GM23338 (cell line): ENCODE data around the gene PPP1CA. TPM values are rescaled to one million over a fixed set of nuclear protein-coding genes. Genes with fewer than 3 reads are reported as not detected.

Source experiments
- ATAC-seq: fragments of 200-7000 bp; cut with Tn5 transposase; 3 replicates; pipeline ENCODE4 v1.9.1; 2020
- DNase-seq: peaks from one replicate; pipeline ENCODE4 v3.0.0-alpha.2; 2015; ENCODE audit warnings: low spot score
- H2AFZ ChIP-seq: fragments of 200-600 bp; sonication (generic); 2 replicates; pipeline ENCODE4 v1.8.0; 2016; ENCODE audit warnings: antibody characterized with exemption, mild to moderate bottlenecking, moderate library complexity
- H3F3A ChIP-seq: fragments of 200-600 bp; sonication (generic); replicated peaks from 2 replicates; pipeline ENCODE4 v1.8.0; 2017; ENCODE audit warnings: antibody characterized with exemption, mixed run types, low read depth
- H3K27ac ChIP-seq: fragments of 200-600 bp; sonication (generic); 2 replicates; pipeline ENCODE4 v1.6.1; 2016; ENCODE audit warnings: low read depth
- H3K27me3 ChIP-seq: fragments of 200-600 bp; sonication (generic); 2 replicates; pipeline ENCODE4 v1.8.0; 2016; ENCODE audit warnings: mild to moderate bottlenecking, mixed run types, moderate library complexity; ENCODE audit not compliant: insufficient read depth
- H3K36me3 ChIP-seq: fragments of 200-600 bp; sonication (generic); 2 replicates; pipeline ENCODE4 v1.8.0; 2016; ENCODE audit warnings: mild to moderate bottlenecking; ENCODE audit not compliant: insufficient read depth
- H3K4me1 ChIP-seq: fragments of 200-600 bp; sonication (generic); 2 replicates; pipeline ENCODE4 v1.8.0; 2016; ENCODE audit warnings: mild to moderate bottlenecking, moderate library complexity; ENCODE audit not compliant: insufficient read depth
- H3K4me2 ChIP-seq: fragments of 200-600 bp; sonication (generic); 2 replicates; pipeline ENCODE4 v1.7.1; 2017; ENCODE audit warnings: mixed run types
- H3K4me3 ChIP-seq: fragments of 200-600 bp; sonication (generic); 2 replicates; pipeline ENCODE4 v1.6.1; 2016; ENCODE audit warnings: mixed run types
- H3K79me2 ChIP-seq: fragments of 200-600 bp; sonication (generic); replicated peaks from 2 replicates; pipeline ENCODE4 v1.8.0; 2017; ENCODE audit warnings: mild to moderate bottlenecking; ENCODE audit not compliant: insufficient read depth
- H3K9me2 ChIP-seq: fragments of 200-600 bp; sonication (generic); 2 replicates; pipeline ENCODE4 v1.8.0; 2017; ENCODE audit not compliant: insufficient read depth
- H4K20me1 ChIP-seq: fragments of 200-600 bp; sonication (generic); replicated peaks from 2 replicates; pipeline ENCODE4 v1.8.0; 2017; ENCODE audit warnings: mild to moderate bottlenecking; ENCODE audit not compliant: insufficient read depth
- H3K27ac Mint-ChIP-seq: 2 replicates; pipeline ENCODE4 v1.8.0; 2020; ENCODE audit warnings: inconsistent platforms, mild to moderate bottlenecking, moderate library complexity, mixed read lengths
- H3K27me3 Mint-ChIP-seq: 3 replicates; pipeline ENCODE4 v1.8.0; 2022; ENCODE audit warnings: low read depth, mild to moderate bottlenecking, moderate library complexity, mixed read lengths, inconsistent platforms; ENCODE audit not compliant: insufficient read depth, poor library complexity
- H3K36me3 Mint-ChIP-seq: 3 replicates; pipeline ENCODE4 v1.8.0; 2021; ENCODE audit warnings: low read depth, mild to moderate bottlenecking, inconsistent platforms, moderate library complexity, mixed read lengths
- H3K4me1 Mint-ChIP-seq: 3 replicates; pipeline ENCODE4 v1.8.0; 2020; ENCODE audit warnings: mild to moderate bottlenecking, inconsistent platforms, mixed read lengths
- H3K4me3 Mint-ChIP-seq: 3 replicates; pipeline ENCODE4 v1.8.0; 2021; ENCODE audit warnings: moderate library complexity, mild to moderate bottlenecking, inconsistent platforms, mixed read lengths
- H3K9me3 Mint-ChIP-seq: 3 replicates; pipeline ENCODE4 v1.8.0; 2020; ENCODE audit warnings: moderate library complexity, mild to moderate bottlenecking, inconsistent platforms, mixed read lengths
- CREB1 ChIP-seq: fragments of 250-450 bp; sonication (Bioruptor Pico); IDR thresholded peaks from 2 replicates; pipeline ENCODE4 v1.5.0; 2020; ENCODE audit warnings: low read depth, mild to moderate bottlenecking, moderate library complexity
- CTCF ChIP-seq, 2 experiments: fragments of 200-600 bp in 1 of 2; sonication (generic) in 1 of 2; conservative IDR thresholded peaks; 2 replicates each; pipeline versions ENCODE4 v1.5.1 to v1.6.1; 2016 to 2017; ENCODE audit warnings: antibody characterized with exemption in 2 of 2, low read depth in 2 of 2, mild to moderate bottlenecking in 2 of 2, moderate library complexity in 1 of 2
- ETS1 ChIP-seq: IDR thresholded peaks from 2 replicates; pipeline ENCODE4 v1.6.1; 2016; ENCODE audit warnings: antibody characterized with exemption
- EZH2 ChIP-seq: fragments of 200-600 bp; sonication (generic); IDR thresholded peaks from one replicate; pipeline ENCODE4 v1.8.0; 2017; ENCODE audit warnings: antibody characterized with exemption, mild to moderate bottlenecking, low read depth; ENCODE audit not compliant: unreplicated experiment
- EZH2phosphoT487 ChIP-seq: fragments of 200-600 bp; sonication (generic); IDR thresholded peaks from one replicate; pipeline ENCODE4 v1.8.1; 2018; ENCODE audit warnings: antibody characterized with exemption; ENCODE audit not compliant: unreplicated experiment
- JUNB ChIP-seq: IDR thresholded peaks from one replicate; pipeline ENCODE4 v1.6.1; 2016; ENCODE audit warnings: antibody characterized with exemption; ENCODE audit not compliant: unreplicated experiment
- NANOG ChIP-seq: IDR thresholded peaks from 2 replicates; pipeline ENCODE4 v1.6.1; 2016; ENCODE audit warnings: antibody characterized with exemption, borderline replicate concordance
- POLR2AphosphoS5 ChIP-seq: IDR thresholded peaks from 2 replicates; pipeline ENCODE4 v1.6.1; 2016; ENCODE audit warnings: antibody characterized with exemption, low read depth
- REST ChIP-seq: IDR thresholded peaks from one replicate; pipeline ENCODE4 v1.6.1; 2018; ENCODE audit warnings: antibody characterized with exemption; ENCODE audit not compliant: unreplicated experiment
- STAT1 ChIP-seq: IDR thresholded peaks from one replicate; pipeline ENCODE4 v1.6.1; 2016; ENCODE audit warnings: antibody characterized with exemption; ENCODE audit not compliant: unreplicated experiment
- ZNF114 ChIP-seq: fragments of 250-450 bp; sonication (Bioruptor Pico); IDR thresholded peaks from 2 replicates; pipeline ENCODE4 v1.5.0; 2020; ENCODE audit warnings: mild to moderate bottlenecking, moderate library complexity
- ZNF331 ChIP-seq: fragments of 250-450 bp; sonication (Bioruptor Pico); IDR thresholded peaks from 2 replicates; pipeline ENCODE4 v1.5.0; 2020; ENCODE audit warnings: low read depth, mild to moderate bottlenecking, moderate library complexity
- polyA plus RNA-seq: library from polyadenylated mRNA; unstranded; fragments of >200 nt; fragmentation: Nextera tagmentation; extraction: Ambion mirVana; gene quantifications from 2 replicates; pipeline ENCODE4 v1.2.1, GENCODE V29; 2016
- total RNA-seq: library from RNA; depleted of rRNA; stranded (reverse); fragments of >200 nt; shearing (Covaris generic); gene quantifications from 2 replicates; pipeline ENCODE4 v1.2.3, GENCODE V29; 2014

PPP1CA gene
- total and polyA plus RNA-seq, 2 experiments from 2014 or later = 217 to 237 TPM

- Mint-ChIP-seq H3K27me3 (peaks cover 11% of the 10 kb centered on the region), H3K9me3 (no peaks in the 10 kb centered on the region; the same call in 2 of the 3 replicates), H3K36me3 (peaks cover 10% of the 10 kb centered on the region; the same call in 2 of the 3 replicates), H3K4me1 (peaks cover 33% of the 10 kb centered on the region), H3K27ac (no peak overlapping the region), H3K4me3 (peak overlapping the region; percentile 65)
- peaks cover 4% of the 10 kb centered on the region; the same call in 1 of the 2 replicates for H3K27me3 ChIP-seq
- H3F3A ChIP-seq = 0 out of 2 replicates have a peak, but pooled peaks cover 8% of the 10 kb centered on the region
- no peak overlapping the region for H3K4me2 ChIP-seq
- H2AFZ ChIP-seq = no peak overlapping the region
- peaks cover 8% of the 10 kb centered on the region; the same call in 1 of the 2 replicates for H3K4me1 ChIP-seq
- H3K36me3 ChIP-seq = no peaks in the 10 kb centered on the region
- no peaks in the 10 kb centered on the region; the same call in 1 of the 2 replicates for H4K20me1 ChIP-seq
- TF ChIP-seq ETS1 (no peak), CTCF (conservative IDR thresholded peaks at IDR 0.05; ENCODE audit: low read depth in 2 of 2) (peak; percentile 69 to 89), EZH2 (no peak), ZNF331 (CRISPR knock-in tag) (no peak), JUNB (no peak), NANOG (no peak)
- peak; percentile 63 for ATAC-seq
- H3K4me3 ChIP-seq = no peak overlapping the region
- H3K9me2 ChIP-seq = no peaks in the 10 kb centered on the region
- H3K79me2 ChIP-seq = 0 out of 2 replicates have a peak, but pooled peaks cover 3% of the 10 kb centered on the region
- no peak overlapping the region for H3K27ac ChIP-seq
- peak; percentile 80 for DNase-seq
Observed at GRCh38 chr11:67389477-67389876, 12.2 kb downstream of the PPP1CA start.

- H3K27ac Mint-ChIP-seq = no peak overlapping the region
- no peak overlapping the region for H3K27ac ChIP-seq
- TF ChIP-seq EZH2phosphoT487 (no peak), ZNF331 (CRISPR knock-in tag) (no peak), ZNF114 (no peak), ETS1 (no peak), EZH2 (no peak), STAT1 (no peak), JUNB (no peak), CREB1 (no peak), NANOG (no peak), REST (no peak), CTCF (conservative IDR thresholded peaks at IDR 0.05; ENCODE audit: low read depth in 2 of 2) (no peak), POLR2AphosphoS5 (no peak)
Observed at GRCh38 chr11:67387518-67387917, 14.1 kb downstream of the PPP1CA start.

More at GRCh38 chr11:67387518-67387917, 14.1 kb downstream of the PPP1CA start:
- Histone ChIP-seq H3F3A (0 out of 2 replicates have a peak, but pooled peaks cover 8% of the 10 kb centered on the region), H3K36me3 (no peaks in the 10 kb centered on the region), H3K27me3 (peaks cover 7% of the 10 kb centered on the region; the same call in 1 of the 2 replicates), H3K9me2 (no peaks in the 10 kb centered on the region), H3K4me3 (no peak overlapping the region), H2AFZ (no peak overlapping the region), H3K4me1 (peaks cover 8% of the 10 kb centered on the region; the same call in 1 of the 2 replicates), H3K79me2 (0 out of 2 replicates have a peak, but pooled peaks cover 3% of the 10 kb centered on the region), H4K20me1 (no peaks in the 10 kb centered on the region; the same call in 1 of the 2 replicates), H3K4me2 (peak overlapping the region; percentile 20; the same call in 1 of the 2 replicates)
- H3K9me3 Mint-ChIP-seq = no peaks in the 10 kb centered on the region; the same call in 2 of the 3 replicates
- no peak overlapping the region for H3K4me3 Mint-ChIP-seq
- H3K27me3 Mint-ChIP-seq = peaks cover 15% of the 10 kb centered on the region
- DNase-seq (no peak), ATAC-seq (no peak)
- H3K4me1 Mint-ChIP-seq = peaks cover 31% of the 10 kb centered on the region
- H3K36me3 Mint-ChIP-seq = no peaks in the 10 kb centered on the region; the same call in 2 of the 3 replicates
